ENCODE results near the gene PPM1A.

DNA sequence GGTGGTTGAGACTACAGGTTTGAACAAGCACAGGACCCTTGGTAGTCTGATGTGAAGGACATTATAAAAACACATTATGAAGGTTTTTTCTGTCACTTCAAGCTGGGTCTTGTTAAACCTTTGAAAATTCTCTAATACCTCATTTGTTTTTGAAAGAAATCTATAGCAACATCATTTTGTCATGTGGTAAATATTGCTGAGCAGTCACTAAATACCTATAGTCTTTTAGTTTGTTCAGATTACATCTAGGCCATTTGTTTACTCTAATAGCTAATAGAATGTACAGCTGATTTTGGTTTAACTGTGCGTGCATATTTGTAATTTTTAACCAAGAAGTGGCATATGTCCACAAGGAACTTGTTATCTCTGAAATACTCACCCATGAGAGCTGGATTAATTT lies 2.9 kb downstream of the PPM1A start:
- TF ChIP-seq, protein P1, sequence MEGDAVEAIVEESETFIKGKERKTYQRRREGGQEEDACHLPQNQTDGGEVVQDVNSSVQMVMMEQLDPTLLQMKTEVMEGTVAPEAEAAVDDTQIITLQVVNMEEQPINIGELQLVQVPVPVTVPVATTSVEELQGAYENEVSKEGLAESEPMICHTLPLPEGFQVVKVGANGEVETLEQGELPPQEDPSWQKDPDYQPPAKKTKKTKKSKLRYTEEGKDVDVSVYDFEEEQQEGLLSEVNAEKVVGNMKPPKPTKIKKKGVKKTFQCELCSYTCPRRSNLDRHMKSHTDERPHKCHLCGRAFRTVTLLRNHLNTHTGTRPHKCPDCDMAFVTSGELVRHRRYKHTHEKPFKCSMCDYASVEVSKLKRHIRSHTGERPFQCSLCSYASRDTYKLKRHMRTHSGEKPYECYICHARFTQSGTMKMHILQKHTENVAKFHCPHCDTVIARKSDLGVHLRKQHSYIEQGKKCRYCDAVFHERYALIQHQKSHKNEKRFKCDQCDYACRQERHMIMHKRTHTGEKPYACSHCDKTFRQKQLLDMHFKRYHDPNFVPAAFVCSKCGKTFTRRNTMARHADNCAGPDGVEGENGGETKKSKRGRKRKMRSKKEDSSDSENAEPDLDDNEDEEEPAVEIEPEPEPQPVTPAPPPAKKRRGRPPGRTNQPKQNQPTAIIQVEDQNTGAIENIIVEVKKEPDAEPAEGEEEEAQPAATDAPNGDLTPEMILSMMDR (conservative IDR thresholded peaks at IDR 0.05; ENCODE audit: low read depth, low read length) = no peak
- no peak for TF ChIP-seq EZH2 (IDR thresholded peaks at IDR 0.05; ENCODE audit: borderline replicate concordance, low read depth, low read length, poor library complexity, severe bottlenecking)

All from A673 (cell line).